ENCODE measurements around the gene TSN.

DNA sequence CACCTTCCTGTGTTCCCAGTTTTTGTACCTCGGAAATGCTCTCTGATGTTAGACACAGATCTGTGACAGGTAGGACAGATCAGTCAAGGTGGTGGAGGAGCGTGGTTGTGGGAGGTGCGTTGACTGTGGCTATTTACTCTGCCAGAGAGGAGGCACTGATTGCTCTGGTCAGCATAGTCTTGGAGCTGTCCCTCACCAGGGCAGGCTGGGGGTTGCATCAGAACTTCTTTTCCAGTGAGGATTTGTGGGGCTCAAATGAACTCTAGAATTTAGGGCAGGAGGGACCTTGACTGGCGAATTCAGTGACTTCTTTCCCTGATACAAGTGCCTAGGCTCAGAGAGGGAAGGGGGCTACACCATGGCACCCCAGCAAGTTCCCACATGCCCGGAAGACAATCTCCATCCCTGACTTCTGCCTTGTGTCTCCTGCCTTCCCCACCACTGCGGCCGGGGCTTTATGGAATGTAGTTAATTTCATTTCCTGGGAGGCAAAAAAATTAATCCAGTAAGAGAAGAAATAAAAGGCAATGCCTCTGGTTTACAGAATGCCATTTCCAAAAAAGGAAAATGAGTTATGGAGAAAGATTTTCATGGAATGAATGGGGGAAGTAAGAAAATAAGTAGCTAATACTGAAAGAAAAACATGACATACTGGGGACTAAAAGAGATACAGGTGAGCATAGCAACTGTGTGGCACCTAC, 44.8 kb upstream of the TSN start:
- TF ChIP-seq, protein P1, sequence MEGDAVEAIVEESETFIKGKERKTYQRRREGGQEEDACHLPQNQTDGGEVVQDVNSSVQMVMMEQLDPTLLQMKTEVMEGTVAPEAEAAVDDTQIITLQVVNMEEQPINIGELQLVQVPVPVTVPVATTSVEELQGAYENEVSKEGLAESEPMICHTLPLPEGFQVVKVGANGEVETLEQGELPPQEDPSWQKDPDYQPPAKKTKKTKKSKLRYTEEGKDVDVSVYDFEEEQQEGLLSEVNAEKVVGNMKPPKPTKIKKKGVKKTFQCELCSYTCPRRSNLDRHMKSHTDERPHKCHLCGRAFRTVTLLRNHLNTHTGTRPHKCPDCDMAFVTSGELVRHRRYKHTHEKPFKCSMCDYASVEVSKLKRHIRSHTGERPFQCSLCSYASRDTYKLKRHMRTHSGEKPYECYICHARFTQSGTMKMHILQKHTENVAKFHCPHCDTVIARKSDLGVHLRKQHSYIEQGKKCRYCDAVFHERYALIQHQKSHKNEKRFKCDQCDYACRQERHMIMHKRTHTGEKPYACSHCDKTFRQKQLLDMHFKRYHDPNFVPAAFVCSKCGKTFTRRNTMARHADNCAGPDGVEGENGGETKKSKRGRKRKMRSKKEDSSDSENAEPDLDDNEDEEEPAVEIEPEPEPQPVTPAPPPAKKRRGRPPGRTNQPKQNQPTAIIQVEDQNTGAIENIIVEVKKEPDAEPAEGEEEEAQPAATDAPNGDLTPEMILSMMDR (optimal IDR thresholded peaks at IDR 0.05 in 1 of 3, IDR thresholded peaks at IDR 0.05 in 1 of 3, conservative IDR thresholded peaks at IDR 0.05 in 1 of 3; ENCODE audit: extremely low read depth in 1 of 3, insufficient read depth in 2 of 3, low read length in 3 of 3), result no peak
- TF ChIP-seq EZH2 (IDR thresholded peaks at IDR 0.05; ENCODE audit: low read length), result no peak

All from keratinocyte (primary cell).